Measurements from ENCODE around the gene FIBCD1. TPM values are rescaled to one million over a fixed set of nuclear protein-coding genes. Genes with fewer than 3 reads are reported as not detected.

The FIBCD1 gene
- polyA plus RNA-seq, 1 of the 3 experiments (the other 2 are of a cell fraction) = 1.3 TPM

- Histone ChIP-seq H3K9me3 (no peaks in the 10 kb centered on the region), H3K4me1 (ENCODE audit: control insufficient read depth in 1 of 2, insufficient read depth in 2 of 2, low read depth in 1 of 2, low read length in 1 of 2) (peaks cover 11 to 18% of the 10 kb centered on the region in 2 experiments; a peak in 3 of 4 replicates), H3K36me3 (replicated peaks in 1 of 2; ENCODE audit: control insufficient read depth in 1 of 2, insufficient read depth in 2 of 2, low read length in 1 of 2) (no peaks in the 10 kb centered on the region), H3K4me3 (ENCODE audit: low read depth in 2 of 2, low read length in 1 of 2) (no peak overlapping the region), H3K27ac (ENCODE audit: low read depth in 2 of 2, low read length in 1 of 2) (no peak overlapping the region), H4K20me1 (ENCODE audit: insufficient read depth) (no peaks in the 10 kb centered on the region), H2AFZ (ENCODE audit: low read depth) (no peak overlapping the region), H3K27me3 (ENCODE audit: insufficient read depth) (no peaks in the 10 kb centered on the region), H3F3A (replicated peaks; ENCODE audit: insufficient read depth) (peaks cover 10% of the 10 kb centered on the region), H3K9me2 (no peaks in the 10 kb centered on the region), H3K4me2 (no peak overlapping the region), H3K79me2 (ENCODE audit: insufficient read depth) (no peaks in the 10 kb centered on the region), H3K9ac (no peak overlapping the region)
- no peak for DNase-seq
- 91% methylated on average over 18 of the region's 23 CpGs for WGBS (ENCODE audit: low lambda C conversion rate)
- POLR2A ChIA-PET = no interaction called here
- no peak for TF ChIP-seq SMC3 (IDR thresholded peaks at IDR 0.05; ENCODE audit: low read depth, low read length)
- no peak for TF ChIP-seq NFIC (IDR thresholded peaks at IDR 0.05; ENCODE audit: borderline replicate concordance)
- TF ChIP-seq CTCF (IDR thresholded peaks at IDR 0.05) = no peak
- TF ChIP-seq TEAD4 (IDR thresholded peaks at IDR 0.05; ENCODE audit: borderline replicate concordance, insufficient read depth) = no peak
- no peak for TF ChIP-seq JUND (IDR thresholded peaks at IDR 0.05)
- no peak for TF ChIP-seq GATA2 (CRISPR knock-in tag; IDR thresholded peaks at IDR 0.05)
- TF ChIP-seq MXI1 (IDR thresholded peaks at IDR 0.05; ENCODE audit: low read depth, low read length) = no peak
- TF ChIP-seq, protein P1, sequence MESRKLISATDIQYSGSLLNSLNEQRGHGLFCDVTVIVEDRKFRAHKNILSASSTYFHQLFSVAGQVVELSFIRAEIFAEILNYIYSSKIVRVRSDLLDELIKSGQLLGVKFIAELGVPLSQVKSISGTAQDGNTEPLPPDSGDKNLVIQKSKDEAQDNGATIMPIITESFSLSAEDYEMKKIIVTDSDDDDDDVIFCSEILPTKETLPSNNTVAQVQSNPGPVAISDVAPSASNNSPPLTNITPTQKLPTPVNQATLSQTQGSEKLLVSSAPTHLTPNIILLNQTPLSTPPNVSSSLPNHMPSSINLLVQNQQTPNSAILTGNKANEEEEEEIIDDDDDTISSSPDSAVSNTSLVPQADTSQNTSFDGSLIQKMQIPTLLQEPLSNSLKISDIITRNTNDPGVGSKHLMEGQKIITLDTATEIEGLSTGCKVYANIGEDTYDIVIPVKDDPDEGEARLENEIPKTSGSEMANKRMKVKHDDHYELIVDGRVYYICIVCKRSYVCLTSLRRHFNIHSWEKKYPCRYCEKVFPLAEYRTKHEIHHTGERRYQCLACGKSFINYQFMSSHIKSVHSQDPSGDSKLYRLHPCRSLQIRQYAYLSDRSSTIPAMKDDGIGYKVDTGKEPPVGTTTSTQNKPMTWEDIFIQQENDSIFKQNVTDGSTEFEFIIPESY (IDR thresholded peaks at IDR 0.05; ENCODE audit: borderline replicate concordance, low read depth) = no peak
- TF ChIP-seq MEF2A (IDR thresholded peaks at IDR 0.05; ENCODE audit: borderline replicate concordance, low read depth) = no peak
- TF ChIP-seq POLR2AphosphoS5 (IDR thresholded peaks at IDR 0.05; ENCODE audit: low read depth, low read length) = no peak
- CTCF ChIA-PET = interaction anchor here (3.0 kb wide), 1 partner anchor 64 kb away, joined by 10 read pairs; no protein-coding TSS in a partner anchor
Measured at GRCh38 chr9:130930132-130930803, 8.8 kb downstream of the FIBCD1 start.

GRCh38 chr9:130929571-130930038 is 9.4 kb downstream of the FIBCD1 start:
- no peak overlapping the region for H3K4me3 ChIP-seq (ENCODE audit: low read depth in 2 of 2, low read length in 1 of 2)
- peaks cover 10% of the 10 kb centered on the region for H3F3A ChIP-seq (replicated peaks; ENCODE audit: insufficient read depth)
- no peak overlapping the region for H3K4me2 ChIP-seq
- H3K27me3 ChIP-seq (ENCODE audit: insufficient read depth) = no peaks in the 10 kb centered on the region
- POLR2A ChIA-PET = no interaction called here
- CTCF ChIA-PET = interaction anchor here (1.0 to 3.0 kb wide), 3 partner anchors 10 to 124 kb away, joined by 3 to 10 read pairs (median 4); no protein-coding TSS in a partner anchor
- DNase-seq = no peak
- no peaks in the 10 kb centered on the region for H3K9me2 ChIP-seq
- no peaks in the 10 kb centered on the region for H3K36me3 ChIP-seq (replicated peaks in 1 of 2; ENCODE audit: control insufficient read depth in 1 of 2, insufficient read depth in 2 of 2, low read length in 1 of 2)
- no peak for TF ChIP-seq PBX3 (IDR thresholded peaks at IDR 0.05)
- no peak for TF ChIP-seq SIN3A (IDR thresholded peaks at IDR 0.05; ENCODE audit: borderline replicate concordance, low read depth, low read length)
- no peak for TF ChIP-seq MAX (IDR thresholded peaks at IDR 0.05; ENCODE audit: low read depth)
- TF ChIP-seq SMC3 (IDR thresholded peaks at IDR 0.05; ENCODE audit: low read depth, low read length) = no peak
- no peak for TF ChIP-seq POLR2AphosphoS5 (IDR thresholded peaks at IDR 0.05; ENCODE audit: low read depth, low read length)
- no peak for TF ChIP-seq RCOR1 (IDR thresholded peaks at IDR 0.05; ENCODE audit: low read length)
- TF ChIP-seq, protein P2, sequence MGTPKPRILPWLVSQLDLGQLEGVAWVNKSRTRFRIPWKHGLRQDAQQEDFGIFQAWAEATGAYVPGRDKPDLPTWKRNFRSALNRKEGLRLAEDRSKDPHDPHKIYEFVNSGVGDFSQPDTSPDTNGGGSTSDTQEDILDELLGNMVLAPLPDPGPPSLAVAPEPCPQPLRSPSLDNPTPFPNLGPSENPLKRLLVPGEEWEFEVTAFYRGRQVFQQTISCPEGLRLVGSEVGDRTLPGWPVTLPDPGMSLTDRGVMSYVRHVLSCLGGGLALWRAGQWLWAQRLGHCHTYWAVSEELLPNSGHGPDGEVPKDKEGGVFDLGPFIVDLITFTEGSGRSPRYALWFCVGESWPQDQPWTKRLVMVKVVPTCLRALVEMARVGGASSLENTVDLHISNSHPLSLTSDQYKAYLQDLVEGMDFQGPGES (IDR thresholded peaks at IDR 0.05; ENCODE audit: low read depth, low read length) = no peak
- TF ChIP-seq EP300 (IDR thresholded peaks at IDR 0.05; ENCODE audit: borderline replicate concordance in 1 of 2, low read depth in 1 of 2, low read length in 1 of 2) = no peak
- TF ChIP-seq CTCF (IDR thresholded peaks at IDR 0.05) = no peak
- H3K79me2 ChIP-seq (ENCODE audit: insufficient read depth) = no peaks in the 10 kb centered on the region
- no peaks in the 10 kb centered on the region for H4K20me1 ChIP-seq (ENCODE audit: insufficient read depth)
- H3K9ac ChIP-seq = no peak overlapping the region
- WGBS (ENCODE audit: low lambda C conversion rate) = 100% methylated on average over 1 of the region's 36 CpGs
- H3K27ac ChIP-seq (ENCODE audit: low read depth in 2 of 2, low read length in 1 of 2) = no peak overlapping the region
- no peak overlapping the region for H2AFZ ChIP-seq (ENCODE audit: low read depth)
- no peaks in the 10 kb centered on the region for H3K9me3 ChIP-seq
- H3K4me1 ChIP-seq (ENCODE audit: control insufficient read depth in 1 of 2, insufficient read depth in 2 of 2, low read depth in 1 of 2, low read length in 1 of 2) = peaks cover 11 to 18% of the 10 kb centered on the region in 2 experiments; a peak in 3 of 4 replicates
